Amniotic epithelial cell (primary cell): ENCODE results near the gene ERBB3.

Experiments used
- DNase-seq: peaks from one replicate; pipeline ENCODE4 v3.0.0-alpha.2; 2010; ENCODE audit warnings: low read depth

Gene ERBB3

GRCh38 chr12:56080556-56081138, 682 bp downstream of the ERBB3 start:
- DNase-seq = peak; percentile 36

DNA sequence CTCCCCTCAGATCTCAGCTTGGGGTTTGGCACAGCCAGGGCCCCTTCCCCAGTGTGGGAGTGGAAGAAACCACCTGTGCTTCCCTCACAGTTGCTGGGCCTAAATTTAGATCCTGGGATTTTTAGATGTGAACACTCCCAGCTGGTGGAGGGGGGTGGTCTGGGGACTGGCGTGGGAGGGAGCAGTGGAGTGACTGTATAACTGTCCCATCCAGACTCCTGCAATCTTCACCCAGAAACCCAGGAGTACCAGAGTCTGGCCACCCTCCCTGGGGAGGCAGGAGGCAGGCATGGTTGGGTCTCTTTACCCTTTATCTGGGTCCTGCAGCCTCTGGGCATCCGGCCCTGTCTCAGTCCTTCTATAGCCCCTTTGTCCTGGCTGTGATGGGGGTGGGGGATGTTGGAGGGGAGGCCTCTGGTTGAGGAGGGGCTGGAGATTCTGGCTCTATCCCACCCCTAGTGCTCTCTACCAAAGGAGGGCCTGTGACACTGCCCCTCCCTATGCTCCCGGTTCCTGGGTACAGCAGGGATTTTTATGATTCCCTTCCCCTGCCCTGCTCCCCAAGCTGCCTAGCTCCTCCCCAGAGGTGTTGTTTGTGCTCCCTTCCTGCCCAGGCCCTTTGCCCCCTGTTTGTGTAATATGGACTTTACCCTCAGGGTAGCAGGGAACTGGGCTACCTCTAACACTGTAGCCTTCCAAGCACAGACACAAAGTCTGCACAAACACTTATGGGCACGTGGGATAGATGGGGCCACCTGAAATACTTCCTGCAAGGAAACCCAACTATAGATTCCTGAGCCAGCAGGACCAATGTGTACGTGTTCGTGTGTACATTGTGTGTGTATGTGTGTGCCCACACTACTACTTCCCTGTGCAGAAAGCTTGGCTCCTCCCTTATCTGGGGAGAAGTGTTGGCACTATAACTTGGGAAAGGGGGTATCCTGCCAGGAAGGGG, 1.7 kb downstream of the ERBB3 start:
- no peak for DNase-seq

DNA sequence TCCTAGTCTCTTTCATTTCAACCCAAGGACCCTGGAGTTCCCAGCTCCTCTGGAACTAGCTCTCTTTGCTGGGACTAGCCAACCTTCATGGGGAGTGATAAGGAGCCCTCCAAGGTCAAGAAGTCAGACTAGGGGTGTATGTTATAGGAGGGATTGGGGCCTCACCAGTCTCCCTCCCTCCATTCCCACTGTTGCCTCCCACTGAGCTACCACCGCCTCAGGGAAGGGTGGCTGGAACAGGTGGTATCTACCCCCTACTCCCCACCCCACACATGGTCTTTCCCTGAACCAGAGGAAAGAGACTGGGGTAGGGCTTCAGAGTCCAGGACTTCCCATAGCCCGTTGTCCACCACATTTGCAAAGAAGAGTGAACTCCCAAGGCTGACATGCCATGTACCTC, 2.4 kb downstream of the ERBB3 start:
- DNase-seq = no peak

DNA sequence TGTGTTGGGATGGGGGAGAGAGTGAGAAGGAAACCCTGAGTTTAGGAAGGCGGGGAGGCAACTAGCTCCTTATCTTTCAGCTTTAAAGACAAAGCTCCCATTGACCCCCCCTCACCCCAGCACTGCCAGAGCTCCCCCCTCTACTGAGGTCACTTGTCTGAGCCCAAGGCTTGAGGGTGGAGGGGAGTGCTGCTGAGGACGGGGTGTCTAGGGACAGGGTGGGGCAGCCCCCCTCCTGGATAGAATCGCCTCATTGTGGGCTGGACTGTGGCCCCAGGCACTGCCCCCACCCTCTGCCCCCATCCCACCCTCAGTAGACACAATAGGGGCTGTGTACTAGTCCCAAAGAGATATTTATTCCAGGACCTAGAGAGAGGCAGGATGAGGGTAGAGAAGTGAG, 3.0 kb downstream of the ERBB3 start:
- DNase-seq = no peak

- peak; percentile 23 for DNase-seq
These were observed 5.1 kb downstream of the ERBB3 start for GRCh38 chr12:56084958-56085543.

DNA sequence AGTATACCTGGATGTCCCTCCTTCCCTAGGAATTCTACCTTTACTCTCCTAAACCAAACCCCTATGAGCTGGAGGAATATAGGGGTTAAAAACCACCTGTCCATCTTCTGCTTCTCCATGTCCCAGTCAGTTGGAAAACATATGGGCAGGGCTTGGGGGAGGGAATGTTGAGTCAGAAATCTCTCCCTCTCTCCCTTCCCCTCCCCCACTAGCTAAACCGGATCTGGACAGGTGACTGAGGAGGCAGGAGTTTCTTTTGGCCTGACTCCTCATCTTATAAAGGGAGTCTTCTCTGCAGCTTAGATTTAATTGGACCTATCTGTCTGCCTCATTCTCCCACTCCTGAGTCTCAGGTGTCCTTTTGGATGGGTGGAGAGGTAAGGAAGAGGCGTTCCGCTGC, 6.1 kb downstream of the ERBB3 start:
- DNase-seq = peak; percentile 14

- DNase-seq = no peak
These were observed 6.6 kb downstream of the ERBB3 start for GRCh38 chr12:56086608-56087007.

DNA sequence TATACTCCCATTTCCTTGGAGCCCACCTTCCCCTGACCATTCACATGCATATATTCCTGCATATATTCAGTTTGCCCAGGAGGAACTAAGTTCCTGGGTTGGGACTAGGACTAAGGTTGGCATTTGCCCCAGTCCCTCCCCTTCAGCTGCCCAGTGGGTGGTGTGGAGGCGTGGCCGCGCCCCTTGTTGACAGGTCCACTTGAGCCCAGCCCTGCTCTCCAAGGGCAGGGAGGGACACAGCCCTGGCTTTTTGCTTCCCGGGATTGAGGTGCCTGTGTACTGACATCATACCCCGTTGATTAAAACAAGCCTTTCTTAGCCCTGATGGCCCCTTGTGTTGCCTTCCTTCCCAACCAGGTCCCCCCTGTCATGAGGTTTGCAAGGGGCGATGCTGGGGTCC, 7.3 kb downstream of the ERBB3 start:
- DNase-seq = no peak

DNA sequence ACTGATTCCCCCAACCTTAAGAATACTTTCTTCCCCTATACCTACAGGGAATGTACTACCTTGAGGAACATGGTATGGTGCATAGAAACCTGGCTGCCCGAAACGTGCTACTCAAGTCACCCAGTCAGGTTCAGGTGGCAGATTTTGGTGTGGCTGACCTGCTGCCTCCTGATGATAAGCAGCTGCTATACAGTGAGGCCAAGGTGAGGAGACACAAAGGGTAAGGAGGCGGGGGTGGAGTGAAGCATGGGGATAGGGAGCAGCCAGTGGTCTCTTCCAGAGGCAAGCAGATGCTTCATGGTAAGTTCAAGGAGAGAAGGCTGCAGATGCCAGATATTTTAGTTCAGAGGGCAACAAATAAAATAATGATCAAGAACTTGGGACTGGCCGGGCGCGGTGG, 17.8 kb downstream of the ERBB3 start:
- no peak for DNase-seq

DNA sequence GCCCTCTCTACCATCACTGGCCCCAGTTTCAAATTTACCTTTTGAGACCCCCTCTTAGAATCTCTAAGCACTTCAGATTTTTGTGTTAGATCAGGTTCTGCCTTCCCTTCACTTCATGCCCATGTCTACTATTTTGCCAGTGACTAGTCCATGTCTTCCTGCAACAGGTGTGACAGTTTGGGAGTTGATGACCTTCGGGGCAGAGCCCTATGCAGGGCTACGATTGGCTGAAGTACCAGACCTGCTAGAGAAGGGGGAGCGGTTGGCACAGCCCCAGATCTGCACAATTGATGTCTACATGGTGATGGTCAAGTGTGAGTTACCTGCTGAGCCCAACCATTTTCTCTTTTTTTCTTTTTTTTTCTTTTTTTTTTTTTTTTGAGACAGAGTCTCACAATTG, 18.6 kb downstream of the ERBB3 start:
- DNase-seq = no peak

DNA sequence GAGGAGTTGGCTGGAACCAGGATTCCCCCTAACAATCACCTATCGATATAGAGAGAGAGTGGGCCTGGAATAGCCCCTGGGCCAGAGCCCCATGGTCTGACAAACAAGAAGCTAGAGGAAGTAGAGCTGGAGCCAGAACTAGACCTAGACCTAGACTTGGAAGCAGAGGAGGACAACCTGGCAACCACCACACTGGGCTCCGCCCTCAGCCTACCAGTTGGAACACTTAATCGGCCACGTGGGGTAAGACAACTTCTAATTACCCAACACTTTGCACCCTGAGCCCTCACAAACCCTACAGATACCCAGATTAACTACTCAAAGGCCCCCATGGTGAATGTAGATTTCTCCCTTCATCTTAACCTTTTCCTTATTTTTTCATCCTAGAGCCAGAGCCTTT, 19.8 kb downstream of the ERBB3 start:
- no peak for DNase-seq

DNA sequence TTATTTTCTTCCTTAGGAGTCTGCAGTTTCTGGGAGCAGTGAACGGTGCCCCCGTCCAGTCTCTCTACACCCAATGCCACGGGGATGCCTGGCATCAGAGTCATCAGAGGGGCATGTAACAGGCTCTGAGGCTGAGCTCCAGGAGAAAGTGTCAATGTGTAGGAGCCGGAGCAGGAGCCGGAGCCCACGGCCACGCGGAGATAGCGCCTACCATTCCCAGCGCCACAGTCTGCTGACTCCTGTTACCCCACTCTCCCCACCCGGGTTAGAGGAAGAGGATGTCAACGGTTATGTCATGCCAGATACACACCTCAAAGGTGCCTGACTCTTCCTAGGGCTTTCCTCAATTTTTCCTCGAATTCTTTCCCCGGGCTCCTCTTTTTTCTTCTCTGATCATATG, 21.1 kb downstream of the ERBB3 start:
- no peak for DNase-seq

DNA sequence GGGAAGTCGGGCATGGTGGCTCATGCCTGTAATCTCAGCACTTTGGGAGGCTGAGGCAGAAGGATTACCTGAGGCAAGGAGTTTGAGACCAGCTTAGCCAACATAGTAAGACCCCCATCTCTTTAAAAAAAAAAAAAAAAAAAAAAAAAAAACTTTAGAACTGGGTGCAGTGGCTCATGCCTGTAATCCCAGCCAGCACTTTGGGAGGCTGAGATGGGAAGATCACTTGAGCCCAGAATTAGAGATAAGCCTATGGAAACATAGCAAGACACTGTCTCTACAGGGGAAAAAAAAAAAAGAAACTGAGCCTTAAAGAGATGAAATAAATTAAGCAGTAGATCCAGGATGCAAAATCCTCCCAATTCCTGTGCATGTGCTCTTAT, 22.7 kb downstream of the ERBB3 start:
- no peak for DNase-seq

GRCh38 chr12:56103066-56103711, 23.2 kb downstream of the ERBB3 start:
- no peak for DNase-seq

DNA sequence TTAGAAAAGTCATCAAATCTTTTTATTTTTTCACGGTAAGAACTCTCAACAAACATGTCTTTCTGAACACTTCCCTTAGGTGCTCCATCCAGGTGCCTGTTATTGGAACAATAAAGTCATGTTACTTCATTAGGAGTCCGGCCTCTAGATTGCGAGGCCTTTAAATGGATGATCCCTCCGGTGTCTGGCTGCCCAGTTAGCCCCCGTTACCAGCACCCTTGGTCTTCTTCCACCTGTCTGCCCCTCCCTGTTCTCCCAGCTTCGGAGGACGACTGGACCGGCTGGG, 23.8 kb downstream of the ERBB3 start:
- DNase-seq = peak; percentile 22

DNA sequence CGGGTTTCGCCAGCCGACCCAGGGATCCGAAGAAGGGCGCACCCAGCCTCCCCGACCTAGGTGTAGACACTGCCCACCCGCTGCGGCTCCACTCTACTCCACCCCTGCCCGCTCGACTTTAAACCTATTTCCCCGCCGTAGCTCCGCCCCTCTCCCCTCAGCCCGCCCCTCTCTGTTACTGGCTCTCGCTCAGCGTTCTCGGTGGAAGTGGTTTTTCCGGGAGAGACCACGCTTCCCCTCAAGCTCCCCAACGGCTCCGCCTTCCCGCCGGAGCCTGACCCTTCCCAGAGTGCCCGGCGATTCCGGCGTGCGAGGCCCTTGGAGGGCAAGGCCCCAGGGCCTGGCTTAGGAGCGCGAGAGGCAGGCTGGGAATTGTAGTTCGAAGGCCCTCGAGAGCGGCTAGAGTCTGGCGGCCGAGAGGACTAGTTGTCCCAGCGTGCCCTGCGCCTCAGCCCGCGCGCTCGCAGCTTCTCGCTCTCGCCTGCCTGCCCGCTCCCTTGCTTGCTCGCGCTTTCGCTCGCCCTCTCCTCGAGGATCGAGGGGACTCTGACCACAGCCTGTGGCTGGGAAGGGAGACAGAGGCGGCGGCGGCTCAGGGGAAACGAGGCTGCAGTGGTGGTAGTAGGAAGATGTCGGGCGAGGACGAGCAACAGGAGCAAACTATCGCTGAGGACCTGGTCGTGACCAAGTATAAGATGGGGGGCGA, 24.3 kb downstream of the ERBB3 start, which contains the start of gene PA2G4:
TSS of gene PA2G4 (plus strand) at position 451 of the 706 bp plus-strand sequence. CDS start at position 630, 179 bp downstream.
- peak; percentile 99 for DNase-seq

GRCh38 chr12:56104815-56105608, 25.0 kb downstream of the ERBB3 start:
- no peak for DNase-seq

DNA sequence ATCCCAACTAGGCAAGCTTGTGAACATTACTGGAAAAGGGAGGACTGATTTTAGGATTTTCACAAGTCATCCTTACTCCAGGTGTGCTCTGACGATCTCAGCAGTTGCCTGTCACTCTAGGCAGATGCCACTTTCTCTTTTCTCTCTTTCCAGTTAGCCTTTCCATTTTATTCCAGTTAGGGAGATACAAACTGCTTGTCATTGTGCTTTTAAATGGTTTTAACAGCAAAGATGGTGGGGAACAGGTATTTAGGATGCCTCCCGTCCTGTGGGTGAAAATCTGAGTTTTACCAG, 25.6 kb downstream of the ERBB3 start:
- DNase-seq = no peak

GRCh38 chr12:56107242-56107641, 27.3 kb downstream of the ERBB3 start:
- no peak for DNase-seq

DNA sequence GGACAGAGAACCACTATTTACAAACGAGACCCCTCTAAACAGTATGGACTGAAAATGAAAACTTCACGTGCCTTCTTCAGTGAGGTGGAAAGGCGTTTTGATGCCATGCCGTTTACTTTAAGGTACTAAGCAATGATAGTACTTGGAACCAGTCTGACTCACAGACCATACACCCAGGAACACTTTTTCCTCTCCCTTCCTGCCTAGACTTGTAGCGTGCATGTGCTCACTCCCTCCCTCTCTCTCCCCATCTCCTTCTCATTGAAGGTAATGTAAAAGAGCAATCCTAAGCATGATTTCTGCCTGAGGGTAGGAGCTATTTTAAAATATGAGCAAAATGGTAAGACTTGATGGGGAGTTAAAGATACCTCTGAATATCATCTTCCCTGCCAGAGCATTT, 30.6 kb downstream of the ERBB3 start:
- no peak for DNase-seq

DNA sequence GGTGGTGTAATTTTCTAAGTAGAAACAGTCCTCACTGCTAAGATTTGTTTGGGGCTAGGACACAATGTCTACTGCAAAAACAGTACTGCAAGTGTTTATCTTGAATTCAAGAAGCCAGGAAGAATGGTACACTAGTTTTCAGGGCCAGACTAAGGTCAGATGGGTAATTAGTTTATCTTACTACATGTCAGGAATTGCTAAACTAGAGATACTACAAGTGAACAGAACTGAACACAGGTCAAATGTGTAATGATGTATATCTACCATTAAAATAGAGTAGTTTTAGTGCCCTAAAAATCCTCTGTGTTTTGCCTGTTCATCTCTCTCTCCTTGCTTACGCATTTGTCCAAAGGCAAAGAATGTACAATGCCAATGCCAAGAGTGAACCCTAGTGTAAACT, 34.1 kb downstream of the ERBB3 start:
- DNase-seq = peak; percentile 29

DNA sequence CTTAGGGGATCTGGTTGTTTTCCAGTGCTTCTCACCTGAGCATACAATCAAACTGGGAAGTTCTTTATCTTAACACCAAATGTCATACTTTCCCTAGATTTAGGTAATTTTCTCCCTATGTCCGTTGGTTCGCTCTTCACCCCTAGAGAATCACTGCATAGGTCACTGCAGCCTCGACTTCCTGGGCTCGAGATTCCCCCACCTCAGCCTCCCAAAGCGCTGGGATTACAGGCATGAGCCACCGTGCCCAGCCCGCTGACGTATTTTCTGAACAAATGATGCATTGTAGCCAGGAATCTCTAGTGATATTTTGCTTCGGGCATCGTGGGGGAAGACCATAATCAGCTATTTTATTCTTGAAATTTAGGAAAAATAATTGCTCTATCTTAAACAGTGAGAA, 35.4 kb downstream of the ERBB3 start:
- DNase-seq = peak; percentile 31
